SK-N-SH (cell line): ENCODE measurements around the gene FBXO30. TPM values are rescaled to one million over a fixed set of nuclear protein-coding genes. Genes with fewer than 3 reads are reported as not detected.

Experiments used
- CTCF ChIA-PET: fragments of 300-600, 350-600 bp; formaldehyde crosslinking; extraction: SDS; loops from one replicate; lab custom pipeline; 2021; lab: Yijun Ruan, JAX
- POLR2A ChIA-PET: fragments of 350-600 bp; sonication (Branson Sonifier 250); formaldehyde crosslinking; extraction: SDS; loops from one replicate; lab custom pipeline; 2020; ENCODE audit warnings: antibody characterized with exemption, inconsistent platforms; lab: Yijun Ruan, JAX
- DNase-seq: peaks from one replicate; pipeline ENCODE4 v3.0.0; 2012
- H2AFZ ChIP-seq: fragments of 200-600 bp; sonication (generic); 2 replicates; pipeline ENCODE4 v1.8.1; 2016; ENCODE audit warnings: antibody characterized with exemption, mild to moderate bottlenecking, low read depth
- H3F3A ChIP-seq: fragments of 200-600 bp; sonication (generic); replicated peaks from 2 replicates; pipeline ENCODE3; 2016; ENCODE audit warnings: antibody characterized with exemption, mild to moderate bottlenecking; ENCODE audit not compliant: insufficient read depth
- H3K27ac ChIP-seq, 2 experiments: fragments of 200-500 bp in 1 of 2; fragments of 200-600 bp in 1 of 2; sonication (Bioruptor generic) in 1 of 2; sonication (generic), shearing (Covaris generic) in 1 of 2; 2 replicates each; pipeline versions ENCODE4 v1.5.1 to v1.6.1; 2014 to 2016; ENCODE audit warnings: low read depth in 2 of 2, inconsistent platforms in 1 of 2, low read length in 1 of 2, mild to moderate bottlenecking in 1 of 2, mixed read lengths in 1 of 2
- H3K27me3 ChIP-seq: fragments of 200-600 bp; sonication (generic), shearing (Covaris generic); 2 replicates; pipeline ENCODE4 v1.6.1; 2016; ENCODE audit warnings: mixed run types; ENCODE audit not compliant: insufficient read depth
- H3K36me3 ChIP-seq, 2 experiments: fragments of 200-500 bp in 1 of 2; fragments of 200-600 bp in 1 of 2; sonication (Bioruptor generic) in 1 of 2; sonication (generic) in 1 of 2; replicated peaks in 1 of 2; 2 replicates each; pipeline versions ENCODE3 to v1.5.1; 2014 to 2016; ENCODE audit warnings: low read length in 1 of 2, mild to moderate bottlenecking in 1 of 2; ENCODE audit not compliant: insufficient read depth in 2 of 2, control insufficient read depth in 1 of 2
- H3K4me1 ChIP-seq, 2 experiments: fragments of 200-500 bp in 1 of 2; fragments of 200-600 bp in 1 of 2; sonication (Bioruptor generic) in 1 of 2; sonication (generic), shearing (Covaris generic) in 1 of 2; 2 replicates each; pipeline versions ENCODE4 v1.5.1 to v1.6.1; 2014 to 2016; ENCODE audit warnings: low read depth in 1 of 2, low read length in 1 of 2, mixed run types in 1 of 2; ENCODE audit not compliant: insufficient read depth in 2 of 2, control insufficient read depth in 1 of 2
- H3K4me2 ChIP-seq: fragments of 200-600 bp; sonication (generic), shearing (Covaris generic); 2 replicates; pipeline ENCODE4 v1.6.1; 2017; ENCODE audit warnings: mixed run types
- H3K4me3 ChIP-seq, 2 experiments: fragments of 200-500 bp in 1 of 2; fragments of 200-600 bp in 1 of 2; sonication (Bioruptor generic) in 1 of 2; sonication (generic), shearing (Covaris generic) in 1 of 2; 2 replicates each; pipeline versions ENCODE4 v1.5.1 to v1.8.1; 2014 to 2016; ENCODE audit warnings: low read depth in 2 of 2, inconsistent platforms in 1 of 2, low read length in 1 of 2, mild to moderate bottlenecking in 1 of 2, mixed read lengths in 1 of 2, moderate library complexity in 1 of 2
- H3K79me2 ChIP-seq: fragments of 200-600 bp; sonication (generic); 2 replicates; pipeline ENCODE4 v1.8.1; 2017; ENCODE audit warnings: mild to moderate bottlenecking; ENCODE audit not compliant: insufficient read depth
- H3K9ac ChIP-seq: fragments of 200-600 bp; sonication (generic); 2 replicates; pipeline ENCODE4 v1.6.1; 2017; ENCODE audit warnings: mixed run types
- H3K9me2 ChIP-seq: fragments of 200-600 bp; sonication (generic); 2 replicates; pipeline ENCODE4 v1.6.1; 2017; ENCODE audit warnings: mixed run types
- H3K9me3 ChIP-seq: fragments of 200-600 bp; sonication (generic); 2 replicates; pipeline ENCODE4 v1.6.1; 2017; ENCODE audit warnings: mixed run types, mild to moderate bottlenecking, moderate library complexity
- H4K20me1 ChIP-seq: fragments of 200-600 bp; sonication (generic); 2 replicates; pipeline ENCODE4 v1.6.1; 2017; ENCODE audit warnings: mild to moderate bottlenecking, mixed run types; ENCODE audit not compliant: insufficient read depth
- CHD2 ChIP-seq: fragments of 150-350 bp; IDR thresholded peaks from 2 replicates; pipeline ENCODE4 v1.6.1; 2018; ENCODE audit warnings: low read length; ENCODE audit not compliant: partially characterized antibody
- CTCF ChIP-seq: fragments of 200-600 bp; sonication (generic); IDR thresholded peaks from 2 replicates; pipeline ENCODE4 v1.6.1; 2017; ENCODE audit warnings: antibody characterized with exemption, mild to moderate bottlenecking, moderate library complexity
- EP300 ChIP-seq, 2 experiments: IDR thresholded peaks; 2 replicates each; pipeline versions ENCODE4 v1.4.0 to v1.6.1; 2012; ENCODE audit warnings: borderline replicate concordance in 1 of 2, low read depth in 1 of 2, low read length in 1 of 2
- EZH2phosphoT487 ChIP-seq: fragments of 200-600 bp; sonication (generic); IDR thresholded peaks from 2 replicates; pipeline ENCODE4 v1.6.1; 2017; ENCODE audit warnings: low read depth, mixed run types, mild to moderate bottlenecking, antibody characterized with exemption, moderate library complexity, borderline replicate concordance
- FOSL2 ChIP-seq: IDR thresholded peaks from 2 replicates; pipeline ENCODE4 v1.4.0; 2012; ENCODE audit warnings: low read depth, mild to moderate bottlenecking, moderate library complexity, borderline replicate concordance
- FOXM1 ChIP-seq: IDR thresholded peaks from 2 replicates; pipeline ENCODE4 v1.4.0; 2012; ENCODE audit warnings: low read depth, mild to moderate bottlenecking
- JUND ChIP-seq: IDR thresholded peaks from 2 replicates; pipeline ENCODE4 v1.4.0; 2012
- NFIC ChIP-seq: IDR thresholded peaks from 2 replicates; pipeline ENCODE4 v1.4.0; 2012; ENCODE audit warnings: borderline replicate concordance
- PBX3 ChIP-seq: IDR thresholded peaks from 2 replicates; pipeline ENCODE4; 2012
- TCF12 ChIP-seq: IDR thresholded peaks from 2 replicates; pipeline ENCODE4 v1.4.0; 2012
- TEAD4 ChIP-seq: IDR thresholded peaks from 2 replicates; pipeline ENCODE4 v1.4.0; 2012; ENCODE audit warnings: mild to moderate bottlenecking, borderline replicate concordance; ENCODE audit not compliant: insufficient read depth
- ZBTB33 ChIP-seq: IDR thresholded peaks from 2 replicates; pipeline ENCODE4 v1.4.0; 2012; ENCODE audit warnings: low read depth, borderline replicate concordance
- WGBS: methylation state at CpG from one replicate; pipeline ENCODE4 v1.1.6; 2017; ENCODE audit warnings: low lambda C conversion rate; 5-methylcytosine and 5-hydroxymethylcytosine counted together
- polyA plus RNA-seq, 3 experiments: library from polyadenylated mRNA; depleted of rRNA; stranded (reverse); fragments of >200 nt; gene quantifications; 2 replicates each; pipeline ENCODE4 v1.2.3, GENCODE V29; 2012

FBXO30 gene
- polyA plus RNA-seq, 1 of the 3 experiments (the other 2 are of a cell fraction): 1.7 TPM

GRCh38 chr6:145836772-145837171 lies 22.2 kb upstream of the FBXO30 start:
- Histone ChIP-seq H3K4me2 (peak overlapping the region; percentile 68; the same call in 1 of the 2 replicates), H3K4me1 (peaks cover 2 to 6% of the 10 kb centered on the region in 2 experiments; a peak in 3 of 4 replicates), H3K4me3 (no peak overlapping the region), H3K79me2 (no peaks in the 10 kb centered on the region), H3K27me3 (no peaks in the 10 kb centered on the region), H3K9me3 (no peaks in the 10 kb centered on the region), H3K36me3 (no peaks in the 10 kb centered on the region), H3K9ac (peak overlapping the region; percentile 30; the same call in 1 of the 2 replicates), H3K27ac (peak overlapping the region in 1 of 2 experiments; percentile 87; a peak in 2 of 4 replicates), H3K9me2 (no peaks in the 10 kb centered on the region), H3F3A (peaks cover 18% of the 10 kb centered on the region), H4K20me1 (no peaks in the 10 kb centered on the region), H2AFZ (peak overlapping the region; percentile 68; the same call in 1 of the 2 replicates)
- no peak for DNase-seq
- TF ChIP-seq NFIC (peak; percentile 56; the same call in 1 of the 2 replicates), FOSL2 (peak; percentile 44; the same call in 1 of the 2 replicates), ZBTB33 (no peak), TCF12 (peak; percentile 70), JUND (peak; percentile 68), CTCF (no peak), FOXM1 (0 out of 2 replicates have a peak, but pooled peaks have one; percentile 35), EZH2phosphoT487 (no peak), PBX3 (peak; percentile 61), CHD2 (no peak), TEAD4 (peak; percentile 74; the same call in 1 of the 2 replicates), EP300 (IDR thresholded peaks at IDR 0.05; ENCODE audit: borderline replicate concordance in 1 of 2, low read depth in 1 of 2, low read length in 1 of 2) (peak in 1 of 2 experiments; percentile 71; a peak in 2 of 4 replicates)
- WGBS: 35% methylated on average over 1 of the region's 1 CpG
- CTCF ChIA-PET: interaction anchor here (0.8 kb wide), 1 partner anchor 12 kb away, joined by 3 read pairs; no protein-coding TSS in a partner anchor
- POLR2A ChIA-PET: no interaction called here
